Thyroid gland (tissue), 4 donors: Measurements from ENCODE around the gene HRNR. TPM values are rescaled to one million over a fixed set of nuclear protein-coding genes. Genes with fewer than 3 reads are reported as not detected.
"Not testable (repeated sequence)": the region's sequence is repeated elsewhere in the genome, so short reads cannot be mapped to it uniquely, and the experiment has no call there.

Experiments
- DNase-seq, 2 donors: peaks; one replicate each; pipeline ENCODE4 v3.0.0-alpha.2; 2019
- H3K27ac ChIP-seq, 3 donors: fragments of 200-600 bp; sonication (generic); 1 replicate in 2 of 3; 2 replicates in 1 of 3; pipeline ENCODE4 v1.5.1; 2016 to 2019; ENCODE audit warnings: mild to moderate bottlenecking in 1 of 3, moderate library complexity in 1 of 3
- H3K27me3 ChIP-seq: fragments of 200-600 bp; sonication (generic); one replicate; pipeline ENCODE4 v1.5.1; 2019
- H3K36me3 ChIP-seq, 2 donors: fragments of 200-600 bp; sonication (generic); one replicate each; pipeline ENCODE4 v1.5.1; 2016 to 2019
- H3K4me1 ChIP-seq, 2 donors: fragments of 200-600 bp; sonication (generic); one replicate each; pipeline ENCODE4 v1.5.1; 2017 to 2019
- H3K4me3 ChIP-seq, 3 donors: fragments of 200-600 bp; sonication (generic); replicated peaks in 1 of 3; 1 replicate in 2 of 3; 2 replicates in 1 of 3; pipeline ENCODE4 v1.5.1; 2016; ENCODE audit warnings: mild to moderate bottlenecking in 1 of 3
- H3K9me3 ChIP-seq: fragments of 200-600 bp; sonication (generic); one replicate; pipeline ENCODE4 v1.5.1; 2017
- POLR2A ChIP-seq, 2 donors: fragments of 450-650 bp; IDR thresholded peaks; one replicate each; pipeline ENCODE4 v1.6.1; 2017; ENCODE audit warnings: antibody characterized with exemption in 2 of 2, mild to moderate bottlenecking in 2 of 2, moderate library complexity in 1 of 2
- WGBS, 2 donors: methylation state at CpG; one replicate each; pipeline ENCODE4 v1.1.5; 2017; 5-methylcytosine and 5-hydroxymethylcytosine counted together
- intact Hi-C: fragments of 100-400 bp; cut with DNase I; formaldehyde crosslinking; loops from one replicate; pipeline ENCODE4 v1.15.1; 2023
- total RNA-seq, 4 donors: library from RNA; depleted of rRNA; stranded (reverse); fragments of >200 nt; gene quantifications; one replicate each; pipeline ENCODE4 v1.2.3, GENCODE V29; 2016
- TF ChIP-seq, protein P1 (sequence below), 6 experiments: fragments of 200-600 bp in 3 of 6; fragments of 450-650 bp in 3 of 6; sonication (generic) in 3 of 6; IDR thresholded peaks; one replicate each; pipeline ENCODE4 v1.5.1; 2016 to 2019; ENCODE audit warnings: antibody characterized with exemption in 6 of 6, mild to moderate bottlenecking in 2 of 6, inconsistent platforms in 1 of 6, moderate library complexity in 1 of 6

HRNR gene
- total RNA-seq, 4 donors from 2014 or later: not detected

DNA sequence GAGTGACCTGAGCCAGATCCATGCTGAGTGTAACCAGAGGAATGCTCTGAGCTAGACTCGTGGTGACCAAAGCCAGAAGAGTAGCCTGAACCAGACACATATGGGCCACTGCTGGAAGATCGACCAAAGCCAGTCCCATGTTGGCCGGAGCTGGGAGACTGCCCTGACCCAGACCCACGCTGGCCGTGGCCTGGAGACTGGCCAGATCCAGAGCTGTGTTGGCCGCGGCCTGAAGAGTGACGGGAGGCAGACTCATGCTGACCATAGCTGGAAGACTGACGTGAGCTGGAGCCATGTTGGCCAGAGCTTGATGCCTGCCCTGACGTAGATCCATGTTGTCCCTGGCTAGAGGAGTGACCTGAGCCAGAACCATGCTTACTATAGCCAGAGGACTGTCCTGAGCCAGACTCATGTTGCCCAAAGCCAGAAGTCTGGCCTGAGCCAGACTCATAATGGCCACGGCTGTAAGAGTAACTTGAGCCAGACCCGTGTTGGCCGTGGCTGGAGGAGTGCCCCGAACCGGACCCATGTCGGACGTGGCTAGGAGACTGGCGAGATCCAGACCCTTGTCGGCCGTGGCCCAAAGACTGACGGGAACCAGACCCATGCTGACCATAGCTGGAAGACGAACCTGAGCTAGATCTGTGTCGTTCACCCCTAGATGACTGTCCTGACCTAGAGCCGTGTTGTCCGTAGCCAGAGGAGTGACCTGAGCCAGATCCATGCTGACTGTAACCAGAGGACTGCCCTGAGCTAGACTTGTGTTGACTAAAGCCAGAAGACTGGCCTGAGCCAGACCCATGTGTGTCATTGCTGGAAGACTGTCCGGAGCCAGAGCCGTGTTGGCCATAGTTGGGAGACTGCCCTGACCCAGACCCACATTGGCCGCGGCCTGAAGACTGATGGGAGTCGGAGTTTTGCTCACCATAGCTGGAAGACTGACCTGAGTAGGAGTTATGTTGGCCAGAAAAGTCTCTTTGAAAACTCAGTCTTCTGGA lies 3.5 kb downstream of the HRNR start:
- intact Hi-C loops: no loop called here
- Histone ChIP-seq H3K27ac (no peak overlapping the region), H3K27me3 (no peaks in the 10 kb centered on the region), H3K36me3 (no peaks in the 10 kb centered on the region), H3K4me1 (no peaks in the 10 kb centered on the region), H3K4me3 (no peak overlapping the region), H3K9me3 (no peaks in the 10 kb centered on the region)
- TF ChIP-seq POLR2A (IDR thresholded peaks at IDR 0.05): no peak
- TF ChIP-seq, protein P1, sequence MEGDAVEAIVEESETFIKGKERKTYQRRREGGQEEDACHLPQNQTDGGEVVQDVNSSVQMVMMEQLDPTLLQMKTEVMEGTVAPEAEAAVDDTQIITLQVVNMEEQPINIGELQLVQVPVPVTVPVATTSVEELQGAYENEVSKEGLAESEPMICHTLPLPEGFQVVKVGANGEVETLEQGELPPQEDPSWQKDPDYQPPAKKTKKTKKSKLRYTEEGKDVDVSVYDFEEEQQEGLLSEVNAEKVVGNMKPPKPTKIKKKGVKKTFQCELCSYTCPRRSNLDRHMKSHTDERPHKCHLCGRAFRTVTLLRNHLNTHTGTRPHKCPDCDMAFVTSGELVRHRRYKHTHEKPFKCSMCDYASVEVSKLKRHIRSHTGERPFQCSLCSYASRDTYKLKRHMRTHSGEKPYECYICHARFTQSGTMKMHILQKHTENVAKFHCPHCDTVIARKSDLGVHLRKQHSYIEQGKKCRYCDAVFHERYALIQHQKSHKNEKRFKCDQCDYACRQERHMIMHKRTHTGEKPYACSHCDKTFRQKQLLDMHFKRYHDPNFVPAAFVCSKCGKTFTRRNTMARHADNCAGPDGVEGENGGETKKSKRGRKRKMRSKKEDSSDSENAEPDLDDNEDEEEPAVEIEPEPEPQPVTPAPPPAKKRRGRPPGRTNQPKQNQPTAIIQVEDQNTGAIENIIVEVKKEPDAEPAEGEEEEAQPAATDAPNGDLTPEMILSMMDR (IDR thresholded peaks at IDR 0.05): no peak
- 88 to 94% methylated on average over 18 to 21 of the region's 30 CpGs for WGBS, 2 donors
- DNase-seq: no peak

DNA sequence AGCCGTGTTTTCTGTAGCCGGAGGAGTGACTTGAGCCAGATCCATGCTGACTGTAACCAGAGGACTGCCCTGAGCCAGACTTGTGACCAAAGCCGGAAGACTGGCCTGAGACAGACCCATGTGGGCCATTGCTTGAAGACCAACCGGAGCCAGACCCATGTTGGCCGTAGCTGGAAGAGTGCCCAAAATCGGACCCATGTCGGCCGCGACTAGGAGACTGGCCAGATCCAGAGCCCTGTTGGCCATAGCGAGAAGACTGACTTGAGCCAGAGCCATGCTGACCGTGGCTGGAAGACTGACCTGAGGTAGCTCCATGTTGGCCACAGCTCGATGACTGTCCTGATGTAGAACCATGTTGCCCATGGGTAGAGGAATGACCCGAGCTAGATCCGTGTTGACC lies 4.6 kb downstream of the HRNR start:
- 86 to 98% methylated on average over 8 to 14 of the region's 14 CpGs for WGBS, 2 donors
- intact Hi-C loops: not testable (repeated sequence)

DNA sequence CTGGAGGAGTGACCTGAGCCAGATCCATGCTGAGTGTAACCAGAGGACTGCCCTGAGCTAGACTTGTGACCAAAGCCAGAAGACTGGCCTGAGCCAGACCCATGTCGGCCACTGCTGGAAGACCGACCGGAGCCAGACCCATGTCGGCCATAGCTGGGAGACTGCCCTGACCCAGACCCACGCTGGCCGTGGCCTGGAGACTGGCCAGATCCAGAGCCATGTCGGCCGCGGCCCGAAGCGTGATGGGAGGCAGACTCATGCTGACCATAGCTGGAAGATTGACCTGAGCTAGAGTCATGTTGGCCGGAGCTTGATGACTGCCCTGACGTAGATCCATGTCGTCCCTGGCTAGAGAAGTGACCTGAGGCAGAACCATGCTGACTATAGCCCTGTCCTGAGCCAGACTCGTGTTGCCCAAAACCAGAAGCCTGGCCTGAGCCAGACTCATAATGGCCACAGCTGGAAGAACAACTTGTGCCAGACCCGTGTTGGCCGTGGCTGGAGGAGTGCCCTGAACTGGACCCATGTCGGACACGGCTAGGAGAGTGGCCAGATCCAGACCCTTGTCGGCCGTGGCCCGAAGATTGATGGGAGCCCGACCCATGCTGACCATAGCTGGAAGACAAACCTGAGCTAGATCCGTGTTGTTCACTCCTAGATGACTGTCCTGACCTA lies 5.1 kb downstream of the HRNR start:
- no peaks in the 10 kb centered on the region for H3K36me3 ChIP-seq
- WGBS, 2 donors: 88 to 94% methylated on average over 18 to 19 of the region's 24 CpGs
- no peak overlapping the region for H3K27ac ChIP-seq
- H3K4me1 ChIP-seq: no peaks in the 10 kb centered on the region
- no peak overlapping the region for H3K4me3 ChIP-seq
- DNase-seq: no peak
- TF ChIP-seq, protein P1 (IDR thresholded peaks at IDR 0.05): no peak
- TF ChIP-seq POLR2A (IDR thresholded peaks at IDR 0.05): no peak
- intact Hi-C loops: no loop called here
- no peaks in the 10 kb centered on the region for H3K27me3 ChIP-seq
- no peaks in the 10 kb centered on the region for H3K9me3 ChIP-seq

More for the DNA sequence above, 4.6 kb downstream of the HRNR start:
- not testable (repeated sequence) for H3K36me3 ChIP-seq, H3K27ac ChIP-seq, H3K4me1 ChIP-seq, DNase-seq, H3K4me3 ChIP-seq, H3K27me3 ChIP-seq, H3K9me3 ChIP-seq

DNA sequence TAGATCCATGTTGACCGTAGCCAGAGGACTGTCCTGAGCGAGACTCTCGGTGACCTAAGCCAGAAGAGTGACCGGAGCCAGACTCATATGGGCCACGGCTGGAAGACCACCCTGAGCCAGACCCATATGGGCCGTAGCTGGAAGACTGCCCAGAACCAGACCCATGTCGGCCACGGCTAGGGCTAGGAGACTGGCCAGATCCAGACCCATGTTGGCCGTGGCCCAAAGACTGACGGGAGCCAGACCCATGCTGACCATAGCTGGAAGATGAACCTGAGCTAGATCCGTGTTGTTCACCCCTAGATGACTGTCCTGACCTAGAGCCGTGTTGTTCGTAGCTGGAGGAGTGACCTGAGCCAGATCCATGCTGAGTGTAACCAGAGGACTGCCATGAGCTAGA lies 8.4 kb downstream of the HRNR start:
- H3K27me3 ChIP-seq, DNase-seq, H3K27ac ChIP-seq, H3K4me1 ChIP-seq, H3K36me3 ChIP-seq, intact Hi-C loops, H3K4me3 ChIP-seq, H3K9me3 ChIP-seq: not testable (repeated sequence)
- 88 to 96% methylated on average over 4 to 12 of the region's 13 CpGs for WGBS, 2 donors

DNA sequence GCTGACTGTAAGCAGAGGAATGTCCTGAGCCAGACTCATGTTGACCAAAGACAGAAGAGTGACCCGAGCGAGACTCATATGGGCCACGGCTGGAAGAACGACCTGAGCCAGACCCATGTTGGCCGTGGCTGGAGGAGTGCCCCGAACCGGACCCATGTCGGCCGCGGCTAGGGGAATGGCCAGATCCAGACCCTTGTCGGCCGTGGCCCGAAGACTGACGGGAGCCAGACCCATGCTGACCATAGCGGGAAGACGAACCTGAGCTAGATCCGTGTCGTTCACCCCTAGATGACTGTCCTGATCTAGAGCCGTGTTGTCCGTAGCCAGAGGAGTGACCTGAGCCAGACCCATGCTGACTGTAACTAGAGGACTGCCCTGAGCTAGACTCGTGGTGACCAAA lies 9.1 kb downstream of the HRNR start:
- DNase-seq, H3K4me3 ChIP-seq, H3K27me3 ChIP-seq, H3K4me1 ChIP-seq, H3K9me3 ChIP-seq, H3K27ac ChIP-seq, H3K36me3 ChIP-seq, intact Hi-C loops: not testable (repeated sequence)
- no CpG with 5 or more reads among the region's 21 CpGs for WGBS, 2 donors

DNA sequence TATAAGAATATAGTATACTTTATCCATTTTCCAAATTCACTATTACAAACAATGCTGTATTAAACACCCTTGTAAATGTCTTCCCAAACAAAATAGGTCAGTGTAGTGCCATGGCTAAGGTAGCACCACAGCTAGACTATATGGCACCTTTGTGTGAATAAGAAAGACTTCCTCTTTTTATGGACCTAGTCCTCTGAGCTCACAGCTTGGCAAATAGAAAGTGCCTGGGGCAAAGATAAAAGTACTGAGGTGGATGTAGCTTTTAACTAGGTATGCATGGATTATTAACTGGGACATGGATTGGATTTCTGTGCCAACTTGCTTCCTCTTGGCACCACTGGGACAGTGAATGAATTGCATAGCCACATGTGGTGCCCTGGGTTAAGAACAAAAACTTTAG lies 25.0 kb downstream of the HRNR start:
- Histone ChIP-seq H3K27ac (no peak overlapping the region), H3K27me3 (no peaks in the 10 kb centered on the region), H3K4me1 (no peaks in the 10 kb centered on the region), H3K9me3 (no peaks in the 10 kb centered on the region), H3K4me3 (no peak overlapping the region), H3K36me3 (no peaks in the 10 kb centered on the region)
- no peak for DNase-seq
- TF ChIP-seq POLR2A (IDR thresholded peaks at IDR 0.05): no peak
- TF ChIP-seq, protein P1 (IDR thresholded peaks at IDR 0.05): no peak
- intact Hi-C loops: no loop called here
